CD14-positive monocyte (primary cell): ENCODE results near the gene TSHZ1. TPM values are rescaled to one million over a fixed set of nuclear protein-coding genes. Genes with fewer than 3 reads are reported as not detected.

Source experiments
- DNase-seq, 3 donors: peaks; one replicate each; pipeline ENCODE4 v3.0.0-alpha.2; 2011 to 2022
- H2AFZ ChIP-seq: 2 replicates; pipeline ENCODE4 v1.6.0; 2012; ENCODE audit warnings: mild to moderate bottlenecking, low read depth, low read length, inconsistent platforms; ENCODE audit not compliant: insufficient read depth, poor library complexity, severe bottlenecking
- H3K27ac ChIP-seq, 2 donors: 1 replicate in 1 of 2; 2 replicates in 1 of 2; pipeline ENCODE4 v1.5.1; 2012 to 2013; ENCODE audit warnings: low read length in 2 of 2, control low read depth in 1 of 2, inconsistent platforms in 1 of 2, low read depth in 1 of 2, mild to moderate bottlenecking in 1 of 2
- H3K27me3 ChIP-seq, 2 donors: one replicate each; pipeline versions ENCODE4 v1.6.0 to v1.6.1; 2011 to 2013; ENCODE audit warnings: low read length in 2 of 2; ENCODE audit not compliant: control insufficient read depth in 2 of 2, insufficient read depth in 2 of 2
- H3K36me3 ChIP-seq, 2 donors: replicated peaks in 1 of 2; 1 replicate in 1 of 2; 2 replicates in 1 of 2; pipeline versions ENCODE4 v1.5.1 to v1.6.1; 2012 to 2013; ENCODE audit warnings: low read length in 2 of 2, control low read depth in 1 of 2, inconsistent platforms in 1 of 2, mild to moderate bottlenecking in 1 of 2; ENCODE audit not compliant: insufficient read depth in 2 of 2, control insufficient read depth in 1 of 2
- H3K4me1 ChIP-seq, 2 donors: 1 replicate in 1 of 2; 2 replicates in 1 of 2; pipeline versions ENCODE4 v1.5.1 to v1.6.1; 2012 to 2013; ENCODE audit warnings: low read length in 2 of 2, control low read depth in 1 of 2, inconsistent platforms in 1 of 2, mild to moderate bottlenecking in 1 of 2, moderate library complexity in 1 of 2; ENCODE audit not compliant: insufficient read depth in 2 of 2, control insufficient read depth in 1 of 2
- H3K4me2 ChIP-seq: replicated peaks from 2 replicates; pipeline ENCODE3; 2012; ENCODE audit warnings: low read length, moderate library complexity, mild to moderate bottlenecking; ENCODE audit not compliant: poor library complexity, severe bottlenecking; ENCODE audit errors: extremely low read depth
- H3K4me3 ChIP-seq, 3 experiments: fragments of 200-600 bp in 1 of 3; sonication (generic) in 1 of 3; replicated peaks in 1 of 3; 1 replicate in 2 of 3; 2 replicates in 1 of 3; pipeline ENCODE4 v1.5.1; 2011 to 2013; ENCODE audit warnings: low read length in 3 of 3, mild to moderate bottlenecking in 3 of 3, control low read depth in 2 of 3, low read depth in 2 of 3, inconsistent platforms in 1 of 3, moderate library complexity in 1 of 3
- H3K79me2 ChIP-seq: 2 replicates; pipeline ENCODE4 v1.6.0; 2012; ENCODE audit warnings: mild to moderate bottlenecking, control low read depth, inconsistent platforms, low read length, moderate library complexity; ENCODE audit not compliant: insufficient read depth
- H3K9ac ChIP-seq: 2 replicates; pipeline ENCODE4 v1.6.0; 2017; ENCODE audit warnings: low read length, mild to moderate bottlenecking; ENCODE audit not compliant: insufficient read depth, poor library complexity, severe bottlenecking
- H3K9me3 ChIP-seq, 2 donors: replicated peaks in 1 of 2; 1 replicate in 1 of 2; 2 replicates in 1 of 2; pipeline versions ENCODE4 v1.5.1 to v1.6.1; 2012 to 2013; ENCODE audit warnings: low read length in 2 of 2, control low read depth in 1 of 2; ENCODE audit not compliant: control insufficient read depth in 1 of 2, insufficient read depth in 1 of 2
- H4K20me1 ChIP-seq: 2 replicates; pipeline ENCODE4 v1.6.0; 2012; ENCODE audit warnings: mild to moderate bottlenecking, low read length, control low read depth, moderate library complexity; ENCODE audit not compliant: insufficient read depth
- H3K27ac Mint-ChIP-seq, 7 donors: one replicate each; pipeline ENCODE4 v1.8.0; 2020; ENCODE audit warnings: mild to moderate bottlenecking in 7 of 7, mixed read lengths in 7 of 7, moderate library complexity in 6 of 7, inconsistent platforms in 2 of 7
- H3K27me3 Mint-ChIP-seq, 3 donors: one replicate each; pipeline ENCODE4 v1.8.0; 2021 to 2022; ENCODE audit warnings: low read depth in 3 of 3, mild to moderate bottlenecking in 3 of 3, mixed read lengths in 3 of 3, moderate library complexity in 3 of 3, inconsistent platforms in 1 of 3
- H3K36me3 Mint-ChIP-seq, 2 donors: one replicate each; pipeline ENCODE4 v1.8.0; 2020; ENCODE audit warnings: mixed read lengths in 2 of 2, inconsistent platforms in 1 of 2, mild to moderate bottlenecking in 1 of 2
- H3K4me1 Mint-ChIP-seq: one replicate; pipeline ENCODE4 v1.8.0; 2020; ENCODE audit warnings: mild to moderate bottlenecking, mixed read lengths
- H3K4me3 Mint-ChIP-seq, 2 donors: one replicate each; pipeline ENCODE4 v1.8.0; 2020; ENCODE audit warnings: mild to moderate bottlenecking in 2 of 2, mixed read lengths in 2 of 2, moderate library complexity in 1 of 2
- H3K9me3 Mint-ChIP-seq, 7 donors: one replicate each; pipeline ENCODE4 v1.8.0; 2020 to 2022; ENCODE audit warnings: mixed read lengths in 7 of 7, mild to moderate bottlenecking in 6 of 7, moderate library complexity in 6 of 7, inconsistent platforms in 2 of 7
- WGBS: methylation state at CpG from one replicate; pipeline ENCODE4 v1.1.5; 2013; ENCODE audit warnings: missing lambda C conversion rate; ENCODE audit not compliant: insufficient coverage; 5-methylcytosine and 5-hydroxymethylcytosine counted together
- intact Hi-C, 2 donors: fragments of 100-400 bp; cut with micrococcal nuclease; formaldehyde crosslinking; loops; one replicate each; pipeline versions ENCODE4 v1.15.0 to v1.15.1; 2023
- polyA plus RNA-seq, 3 donors: library from polyadenylated mRNA; depleted of rRNA in 1 of 3; unstranded in 2 of 3; stranded (reverse) in 1 of 3; fragments of 300-500 nt in 2 of 3; fragments of >200 nt in 1 of 3; fragmentation: Illumina TruSeq in 2 of 3; gene quantifications; 1 replicate in 2 of 3; 2 replicates in 1 of 3; pipeline ENCODE4 v1.2.3, GENCODE V29; 2012 to 2021
- TF ChIP-seq, protein P1 (sequence below): fragments of 200-600 bp; IDR thresholded peaks from one replicate; pipeline ENCODE4 v1.8.0; 2022; ENCODE audit warnings: antibody characterized with exemption, mild to moderate bottlenecking

Gene TSHZ1
- polyA plus RNA-seq, 3 donors, result 0.76 to 3.3 (median 1.4) TPM

DNA sequence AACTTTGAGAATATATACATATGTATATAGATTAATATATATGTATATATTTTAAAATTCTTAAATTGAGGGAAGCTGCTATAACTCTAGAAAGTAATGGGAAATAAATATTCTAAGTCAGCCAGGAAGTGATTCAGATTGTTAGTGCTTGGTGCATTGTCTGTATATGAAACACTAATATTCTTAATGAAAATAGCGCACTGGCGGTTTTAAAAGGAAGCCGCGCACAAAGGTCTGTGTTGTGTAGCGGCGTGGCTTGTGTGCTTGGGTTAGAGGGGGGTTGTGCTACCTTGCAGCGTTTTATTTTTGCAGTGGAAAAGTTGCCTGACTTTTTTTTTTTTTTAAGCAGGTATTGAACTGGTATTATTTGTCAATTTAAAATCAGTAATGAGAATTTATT is 11.3 kb downstream of the TSHZ1 start:
- H3K4me1 Mint-ChIP-seq, result peaks cover 36% of the 10 kb centered on the region
- Histone ChIP-seq H3K4me1 (peaks cover 13 to 23% of the 10 kb centered on the region in 2 donors), H3K27ac (no peak overlapping the region), H3K9me3 (no peaks in the 10 kb centered on the region), H2AFZ (no peak overlapping the region), H3K4me2 (no peak overlapping the region), H3K27me3 (no peaks in the 10 kb centered on the region), H3K4me3 (no peak overlapping the region), H3K9ac (no peak overlapping the region), H3K79me2 (peaks cover 78% of the 10 kb centered on the region), H4K20me1 (peaks cover 51% of the 10 kb centered on the region), H3K36me3 (no peaks in the 10 kb centered on the region)
- 20% methylated on average over 2 of the region's 7 CpGs for WGBS
- no peak overlapping the region for H3K27ac Mint-ChIP-seq
- DNase-seq, result no peak
- intact Hi-C loops, result no loop called here
- H3K4me3 Mint-ChIP-seq, result no peak overlapping the region
- peaks cover under 1 to 4% (median 3%) of the 10 kb centered on the region in 3 donors for H3K27me3 Mint-ChIP-seq
- H3K36me3 Mint-ChIP-seq, result peaks cover 8 to 19% of the 10 kb centered on the region in 2 donors
- no peaks in the 10 kb centered on the region for H3K9me3 Mint-ChIP-seq
- TF ChIP-seq, protein P1, sequence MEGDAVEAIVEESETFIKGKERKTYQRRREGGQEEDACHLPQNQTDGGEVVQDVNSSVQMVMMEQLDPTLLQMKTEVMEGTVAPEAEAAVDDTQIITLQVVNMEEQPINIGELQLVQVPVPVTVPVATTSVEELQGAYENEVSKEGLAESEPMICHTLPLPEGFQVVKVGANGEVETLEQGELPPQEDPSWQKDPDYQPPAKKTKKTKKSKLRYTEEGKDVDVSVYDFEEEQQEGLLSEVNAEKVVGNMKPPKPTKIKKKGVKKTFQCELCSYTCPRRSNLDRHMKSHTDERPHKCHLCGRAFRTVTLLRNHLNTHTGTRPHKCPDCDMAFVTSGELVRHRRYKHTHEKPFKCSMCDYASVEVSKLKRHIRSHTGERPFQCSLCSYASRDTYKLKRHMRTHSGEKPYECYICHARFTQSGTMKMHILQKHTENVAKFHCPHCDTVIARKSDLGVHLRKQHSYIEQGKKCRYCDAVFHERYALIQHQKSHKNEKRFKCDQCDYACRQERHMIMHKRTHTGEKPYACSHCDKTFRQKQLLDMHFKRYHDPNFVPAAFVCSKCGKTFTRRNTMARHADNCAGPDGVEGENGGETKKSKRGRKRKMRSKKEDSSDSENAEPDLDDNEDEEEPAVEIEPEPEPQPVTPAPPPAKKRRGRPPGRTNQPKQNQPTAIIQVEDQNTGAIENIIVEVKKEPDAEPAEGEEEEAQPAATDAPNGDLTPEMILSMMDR, result no peak

DNA sequence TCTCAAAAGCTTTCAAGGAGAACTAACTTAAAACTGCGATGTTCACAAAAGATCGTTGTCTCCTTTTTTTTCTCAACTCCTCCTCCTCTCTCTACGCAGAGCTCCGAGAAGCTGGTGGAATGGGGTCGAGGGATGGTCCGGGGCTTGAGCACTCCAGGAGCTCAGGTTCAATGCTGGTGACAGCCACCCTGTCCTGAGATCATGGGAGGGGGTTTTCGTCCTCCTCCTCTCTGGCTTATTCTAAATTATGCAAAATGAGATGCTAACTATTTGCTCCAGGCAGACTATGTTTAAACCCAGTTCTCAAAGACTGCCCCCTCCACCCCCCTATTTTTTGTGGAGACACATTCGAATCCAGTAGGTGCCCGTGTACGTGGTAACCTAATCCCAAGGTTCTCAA is 11.8 kb downstream of the TSHZ1 start:
- no peak for DNase-seq
- no peak overlapping the region for H3K27ac ChIP-seq
- H4K20me1 ChIP-seq, result peaks cover 56% of the 10 kb centered on the region
- intact Hi-C loops, result no loop called here
- H3K4me1 ChIP-seq, result peaks cover 11 to 24% of the 10 kb centered on the region in 2 donors
- H3K27me3 ChIP-seq, result no peaks in the 10 kb centered on the region
- H2AFZ ChIP-seq, result no peak overlapping the region
- Mint-ChIP-seq H3K4me1 (peaks cover 38% of the 10 kb centered on the region), H3K27me3 (peaks cover 3 to 5% (median 3%) of the 10 kb centered on the region in 3 donors), H3K9me3 (no peaks in the 10 kb centered on the region), H3K4me3 (no peak overlapping the region), H3K36me3 (peaks cover 8 to 19% of the 10 kb centered on the region in 2 donors), H3K27ac (no peak overlapping the region)
- H3K9ac ChIP-seq, result no peak overlapping the region
- H3K79me2 ChIP-seq, result peaks cover 73% of the 10 kb centered on the region
- TF ChIP-seq, protein P1, result no peak
- no peak overlapping the region for H3K4me2 ChIP-seq
- no peaks in the 10 kb centered on the region for H3K36me3 ChIP-seq
- no peak overlapping the region for H3K4me3 ChIP-seq
- no CpG with 5 or more reads among the region's 10 CpGs for WGBS
- no peaks in the 10 kb centered on the region for H3K9me3 ChIP-seq
